Bronchial epithelial cell (primary cell): ENCODE measurements around the gene RBPJ. TPM values are rescaled to one million over a fixed set of nuclear protein-coding genes. Genes with fewer than 3 reads are reported as not detected.

Experiments
- DNase-seq: peaks from one replicate; pipeline ENCODE4 v3.0.0-alpha.2; 2010; ENCODE audit warnings: low read depth
- FAIRE-seq: peaks from 2 replicates; lab custom pipeline; 2011; peaks lifted over from hg19 to GRCh38; lab: Jason Lieb, UNC
- H3K27me3 ChIP-seq: 2 replicates; pipeline ENCODE4 v1.5.1; 2011; ENCODE audit warnings: low read length; ENCODE audit not compliant: control insufficient read depth, insufficient read depth
- H3K36me3 ChIP-seq: 2 replicates; pipeline ENCODE4 v1.5.1; 2011; ENCODE audit warnings: low read length; ENCODE audit not compliant: control insufficient read depth, insufficient read depth
- H3K4me3 ChIP-seq: 2 replicates; pipeline ENCODE4 v1.5.1; 2011; ENCODE audit warnings: mild to moderate bottlenecking, low read depth, low read length, control low read depth
- total RNA-seq: library from RNA; depleted of rRNA; stranded (reverse); fragments of >200 nt; gene quantifications from 2 replicates; pipeline ENCODE4 v1.2.1, GENCODE V29; 2014
- TF ChIP-seq, protein P1 (sequence below): IDR thresholded peaks from 2 replicates; pipeline ENCODE4 v1.5.1; 2011; ENCODE audit warnings: mild to moderate bottlenecking, moderate library complexity, low read length, control low read depth, inconsistent platforms; ENCODE audit not compliant: insufficient read depth, severe bottlenecking

Gene RBPJ
- total RNA-seq, 1 donor from 2014 or later, result 34.5 TPM

DNA sequence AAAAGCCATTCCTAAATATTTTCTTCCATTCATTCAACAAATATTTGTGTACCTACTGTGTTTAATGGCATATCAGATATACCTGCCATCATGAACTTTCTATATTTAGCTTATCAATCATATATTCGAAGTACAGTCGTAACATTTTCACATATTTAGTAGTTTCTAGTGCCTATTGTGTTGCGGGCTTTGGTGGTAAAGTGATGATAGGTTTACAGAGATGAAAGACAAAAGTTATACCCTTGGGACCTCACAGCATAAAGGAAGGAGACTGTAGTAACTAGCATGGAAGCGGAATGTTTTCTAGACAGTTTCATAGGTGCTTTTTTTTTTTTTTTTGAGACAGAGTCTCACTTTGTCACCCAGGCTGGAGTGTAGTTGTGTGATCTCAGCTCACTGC is 39.5 kb downstream of the RBPJ start:
- TF ChIP-seq, protein P1, sequence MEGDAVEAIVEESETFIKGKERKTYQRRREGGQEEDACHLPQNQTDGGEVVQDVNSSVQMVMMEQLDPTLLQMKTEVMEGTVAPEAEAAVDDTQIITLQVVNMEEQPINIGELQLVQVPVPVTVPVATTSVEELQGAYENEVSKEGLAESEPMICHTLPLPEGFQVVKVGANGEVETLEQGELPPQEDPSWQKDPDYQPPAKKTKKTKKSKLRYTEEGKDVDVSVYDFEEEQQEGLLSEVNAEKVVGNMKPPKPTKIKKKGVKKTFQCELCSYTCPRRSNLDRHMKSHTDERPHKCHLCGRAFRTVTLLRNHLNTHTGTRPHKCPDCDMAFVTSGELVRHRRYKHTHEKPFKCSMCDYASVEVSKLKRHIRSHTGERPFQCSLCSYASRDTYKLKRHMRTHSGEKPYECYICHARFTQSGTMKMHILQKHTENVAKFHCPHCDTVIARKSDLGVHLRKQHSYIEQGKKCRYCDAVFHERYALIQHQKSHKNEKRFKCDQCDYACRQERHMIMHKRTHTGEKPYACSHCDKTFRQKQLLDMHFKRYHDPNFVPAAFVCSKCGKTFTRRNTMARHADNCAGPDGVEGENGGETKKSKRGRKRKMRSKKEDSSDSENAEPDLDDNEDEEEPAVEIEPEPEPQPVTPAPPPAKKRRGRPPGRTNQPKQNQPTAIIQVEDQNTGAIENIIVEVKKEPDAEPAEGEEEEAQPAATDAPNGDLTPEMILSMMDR, result no peak
- FAIRE-seq, result no peak
- DNase-seq, result no peak
- Histone ChIP-seq H3K4me3 (no peak overlapping the region), H3K36me3 (no peaks in the 10 kb centered on the region), H3K27me3 (no peaks in the 10 kb centered on the region)

DNA sequence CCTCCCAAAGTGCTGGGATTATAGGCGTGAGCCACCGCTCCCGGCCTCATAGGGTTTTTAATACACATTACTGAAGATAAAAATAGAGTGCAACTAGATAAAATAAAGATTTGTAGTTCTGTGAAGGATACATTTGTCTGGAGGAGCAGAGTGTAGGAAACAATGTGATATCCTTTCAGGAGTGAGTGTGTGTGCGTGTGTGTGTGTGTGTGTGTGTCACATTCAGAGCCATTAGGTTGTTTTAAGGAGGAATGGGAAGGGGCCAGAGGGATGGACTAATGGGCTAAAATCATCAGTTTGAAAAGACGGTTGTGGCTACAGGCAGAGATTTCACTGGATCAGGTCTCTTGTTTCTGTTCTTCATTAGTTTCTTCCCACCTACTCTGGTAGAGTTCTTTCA is 40.0 kb downstream of the RBPJ start:
- Histone ChIP-seq H3K27me3 (no peaks in the 10 kb centered on the region), H3K4me3 (no peak overlapping the region), H3K36me3 (no peaks in the 10 kb centered on the region)
- FAIRE-seq (no peak), DNase-seq (no peak)
- TF ChIP-seq, protein P1, result no peak

DNA sequence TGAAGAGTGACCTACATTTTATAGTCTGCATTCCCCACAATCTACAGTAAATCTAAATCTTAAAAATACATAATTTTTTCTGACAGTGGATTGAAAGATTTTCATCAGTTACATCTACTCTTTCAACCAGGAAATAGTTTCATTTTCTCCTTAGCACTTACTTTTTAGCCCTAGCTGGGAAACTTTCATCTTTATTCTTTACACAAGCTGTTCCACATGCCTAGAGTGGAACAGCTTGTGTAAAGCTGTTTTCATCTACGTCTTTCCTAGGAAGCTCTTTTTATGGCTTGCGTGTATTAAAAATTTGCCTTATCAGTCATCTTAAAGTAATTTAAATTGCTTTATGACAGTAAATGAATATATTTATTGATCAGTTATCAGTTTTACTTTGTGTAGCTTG is 40.5 kb downstream of the RBPJ start:
- H3K4me3 ChIP-seq, result no peak overlapping the region
- no peaks in the 10 kb centered on the region for H3K27me3 ChIP-seq
- TF ChIP-seq, protein P1, result no peak
- DNase-seq (no peak), FAIRE-seq (no peak)
- no peaks in the 10 kb centered on the region for H3K36me3 ChIP-seq

DNA sequence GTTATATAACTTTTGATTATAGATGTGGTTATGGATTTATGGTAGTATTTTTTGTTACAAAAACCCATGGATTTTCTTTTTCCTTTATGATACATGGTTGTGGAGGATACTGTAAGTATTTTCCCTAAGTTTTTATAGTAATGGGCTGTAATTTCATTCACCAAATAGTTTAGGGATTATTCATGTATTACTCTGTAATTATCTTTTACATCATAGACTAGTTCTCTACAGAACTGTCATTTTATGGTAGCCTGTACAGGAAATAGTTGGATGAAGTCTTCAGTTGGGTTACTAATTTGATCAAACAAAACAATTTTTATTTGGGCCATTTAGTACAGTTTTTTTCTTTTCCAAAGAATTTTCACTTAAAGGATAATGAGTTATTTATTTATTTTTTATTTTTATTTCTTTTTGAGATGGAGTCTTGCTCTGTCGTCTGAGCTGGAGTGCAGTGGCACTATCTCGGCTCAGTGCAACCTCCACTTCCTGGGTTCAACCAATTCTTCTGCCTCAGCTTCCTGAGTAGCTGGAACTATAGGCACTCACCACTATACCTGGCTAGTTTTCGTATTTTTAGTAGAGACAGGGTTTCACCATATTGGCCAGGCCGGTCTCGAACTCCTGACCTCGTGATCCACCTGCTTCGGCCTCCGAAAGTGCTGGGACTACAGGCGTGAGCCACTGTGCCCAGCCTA is 42.1 kb downstream of the RBPJ start:
- Histone ChIP-seq H3K27me3 (no peaks in the 10 kb centered on the region), H3K4me3 (no peak overlapping the region), H3K36me3 (no peaks in the 10 kb centered on the region)
- FAIRE-seq (no peak), DNase-seq (peak; percentile 10)
- TF ChIP-seq, protein P1, result no peak

DNA sequence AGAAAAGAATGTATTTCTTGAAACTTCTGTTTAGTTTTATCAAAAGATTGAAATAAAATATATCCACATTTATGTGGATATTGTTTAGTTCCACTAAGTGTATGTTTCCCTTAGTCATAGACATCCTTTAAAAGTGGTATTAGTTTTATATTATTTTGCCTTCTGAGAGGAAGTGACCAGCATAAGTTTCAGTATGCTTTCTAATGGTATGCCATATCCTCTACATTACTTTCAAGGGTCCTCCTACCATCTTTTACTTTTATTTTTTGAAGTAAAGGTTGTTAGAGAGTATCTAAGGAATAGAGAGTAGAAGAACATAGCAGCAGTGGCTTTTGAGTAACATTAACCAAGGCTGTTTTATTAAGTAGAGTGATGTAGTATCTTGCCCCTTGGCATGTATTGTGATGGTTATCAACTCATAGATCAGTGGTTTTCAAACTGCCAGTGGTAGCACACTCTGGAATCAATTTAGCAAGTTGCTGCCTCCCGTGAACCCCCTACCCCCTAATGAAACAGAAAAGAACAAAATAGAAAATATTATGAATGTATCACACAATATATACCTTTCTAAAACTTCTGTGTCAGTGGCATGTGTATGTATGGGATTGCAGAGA is 44.8 kb downstream of the RBPJ start:
- H3K36me3 ChIP-seq, result no peaks in the 10 kb centered on the region
- DNase-seq (no peak), FAIRE-seq (no peak)
- TF ChIP-seq, protein P1, result no peak
- no peak overlapping the region for H3K4me3 ChIP-seq
- no peaks in the 10 kb centered on the region for H3K27me3 ChIP-seq

DNA sequence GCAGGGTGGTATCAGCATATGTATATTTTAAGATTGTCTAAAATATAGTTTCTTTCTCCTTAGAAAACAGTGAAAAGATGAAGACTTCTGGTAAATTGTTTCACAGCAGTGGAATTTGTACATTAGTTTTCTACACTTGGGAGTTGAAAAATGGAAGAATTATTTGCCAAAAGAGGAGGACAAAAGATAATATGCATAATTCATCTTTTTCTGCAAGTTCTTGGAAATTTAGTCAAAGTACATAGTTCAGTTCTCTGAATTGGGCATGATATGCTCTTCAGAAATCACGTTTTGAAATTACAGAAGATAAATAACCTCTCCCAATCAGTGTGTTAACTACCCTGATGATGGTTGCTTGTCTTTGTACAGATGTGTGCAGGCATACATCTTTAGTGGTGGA is 47.0 kb downstream of the RBPJ start:
- TF ChIP-seq, protein P1, result no peak
- no peak for FAIRE-seq

More for the DNA sequence above, 47.0 kb downstream of the RBPJ start:
- Histone ChIP-seq H3K27me3 (no peaks in the 10 kb centered on the region), H3K36me3 (no peaks in the 10 kb centered on the region), H3K4me3 (no peak overlapping the region)
- DNase-seq, result no peak
